Hepatic stellate cell (primary cell): ENCODE data around the gene ERC2.

ENCODE experiments used
- DNase-seq: peaks from one replicate; pipeline ENCODE4 v3.0.0; 2011; ENCODE audit warnings: low spot score

ERC2 gene

DNA sequence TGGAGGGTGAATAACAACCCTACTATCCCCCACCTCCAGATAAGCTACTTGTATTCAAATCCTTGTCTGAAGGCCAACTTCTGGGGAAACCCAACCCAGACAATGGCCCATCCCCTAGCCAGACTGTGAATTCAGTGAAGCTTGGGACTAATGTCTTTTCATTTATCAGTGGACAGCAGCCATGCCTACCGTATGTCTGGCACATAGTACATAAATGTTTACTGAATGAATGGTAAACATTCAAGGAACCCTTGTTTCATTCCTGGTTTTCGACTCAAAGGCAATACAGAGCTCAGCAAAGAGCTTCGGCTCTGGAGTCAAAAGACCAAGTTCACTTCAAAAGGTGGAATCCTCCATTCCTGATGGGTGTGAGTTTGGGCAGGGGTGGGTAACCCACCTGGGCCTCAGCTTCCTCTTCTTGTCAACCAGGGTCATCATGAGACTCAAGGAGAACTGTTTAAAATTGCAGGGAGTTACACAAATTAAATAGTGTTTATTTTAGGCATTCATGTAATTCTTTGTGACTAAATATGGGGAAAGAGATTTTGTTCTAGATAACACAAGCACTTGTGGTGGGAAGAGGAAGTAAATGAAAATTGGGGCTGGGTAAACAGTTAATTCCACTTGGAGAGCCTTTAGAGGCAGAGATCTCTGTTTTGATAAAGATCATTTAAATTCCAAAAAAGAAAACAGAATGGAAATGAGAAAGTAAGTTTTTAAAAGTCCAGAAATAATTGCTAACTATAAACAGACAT is 677.5 kb downstream of the ERC2 start:
- no peak for DNase-seq

DNA sequence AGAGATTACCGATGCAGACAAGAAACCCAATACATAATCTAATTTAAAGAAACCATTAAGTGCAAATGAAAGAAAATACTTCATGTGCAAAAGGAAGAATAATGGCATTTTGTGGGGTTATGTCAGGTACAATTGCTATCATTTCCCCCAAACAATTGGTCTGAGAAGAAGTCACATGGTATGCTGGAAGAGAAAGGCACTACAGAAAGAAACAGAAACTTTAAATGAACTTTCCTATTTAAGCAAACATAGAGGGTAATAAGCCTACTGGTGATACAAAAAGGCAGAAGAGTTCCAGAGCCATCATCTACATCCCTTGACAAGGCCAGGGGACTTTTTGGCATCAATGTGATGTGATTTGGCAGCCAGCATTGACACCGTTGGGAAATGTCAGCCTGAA is 678.8 kb downstream of the ERC2 start:
- DNase-seq = no peak

DNA sequence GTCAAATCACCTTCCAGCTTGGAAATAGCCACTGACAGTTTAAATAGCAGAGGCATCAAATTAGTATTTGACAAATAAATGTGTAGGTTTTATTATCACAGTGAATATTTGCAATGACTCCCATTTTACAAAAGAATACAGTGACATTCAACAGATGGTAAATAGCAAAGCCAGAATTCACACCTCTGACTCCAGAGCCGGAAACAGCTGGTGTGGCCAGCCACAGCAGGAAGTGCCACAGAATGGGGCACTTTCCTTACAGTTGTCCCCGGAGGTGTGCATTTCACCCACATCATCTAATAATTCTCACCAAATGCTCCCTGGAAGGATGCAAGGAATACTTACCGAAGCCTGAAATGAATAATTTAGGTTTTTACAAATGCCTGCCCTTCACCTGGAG is 685.5 kb downstream of the ERC2 start:
- DNase-seq = no peak

DNA sequence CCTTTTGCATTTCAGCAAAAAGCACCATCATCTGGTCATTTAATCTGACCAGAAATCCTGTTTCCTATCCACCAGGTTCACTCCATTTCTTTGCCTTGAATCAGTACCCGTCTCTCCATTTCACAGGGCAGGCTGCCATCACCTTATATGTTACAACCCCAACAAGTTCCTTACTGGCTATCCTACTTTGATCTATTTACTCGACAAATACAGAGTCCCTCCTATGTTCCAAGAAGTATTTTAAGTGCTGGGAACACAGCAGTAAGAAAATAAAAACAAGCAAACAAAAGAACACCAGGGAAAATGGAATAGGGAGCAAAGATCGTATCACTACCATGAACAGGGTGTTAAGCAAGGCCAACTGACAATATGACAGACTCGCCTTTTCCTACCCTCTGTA is 685.9 kb downstream of the ERC2 start:
- no peak for DNase-seq

DNA sequence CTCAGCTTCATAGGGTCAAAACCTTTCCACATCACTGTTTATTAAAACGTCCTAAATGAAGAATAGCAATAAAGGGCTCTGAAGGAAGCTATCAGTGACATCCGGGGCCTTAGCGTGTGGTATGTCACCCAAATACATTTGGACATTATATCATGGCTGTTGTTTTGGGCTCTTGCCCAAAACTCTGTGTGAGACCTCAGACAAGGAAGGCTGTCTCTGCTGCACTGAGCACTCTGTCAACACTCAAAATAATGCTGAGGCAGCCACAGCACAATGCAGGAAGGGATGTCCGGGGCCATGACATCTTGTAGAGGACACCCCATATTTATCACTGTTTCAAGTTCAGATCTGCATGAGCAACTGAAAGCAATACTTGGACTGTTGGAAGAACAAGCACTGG is 687.4 kb downstream of the ERC2 start:
- DNase-seq = no peak

DNA sequence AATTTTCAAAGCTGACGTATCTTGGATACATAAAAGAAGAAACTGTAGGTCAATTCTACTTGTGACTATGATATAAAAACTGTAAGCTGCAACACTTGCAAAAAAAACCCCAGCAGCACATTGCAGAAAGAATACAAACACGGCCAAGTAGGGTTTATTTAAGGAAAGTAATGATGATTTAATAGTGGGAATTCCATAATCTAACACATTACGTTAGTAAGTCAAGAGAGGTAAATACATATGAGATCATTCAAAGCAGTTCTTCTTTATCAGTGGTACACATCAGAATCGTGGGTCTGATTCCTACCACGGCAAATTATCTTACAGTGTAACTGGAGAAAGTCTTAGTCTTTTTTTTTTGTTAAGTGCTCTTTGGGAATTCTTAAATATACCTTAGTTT is 688.7 kb downstream of the ERC2 start:
- no peak for DNase-seq

DNA sequence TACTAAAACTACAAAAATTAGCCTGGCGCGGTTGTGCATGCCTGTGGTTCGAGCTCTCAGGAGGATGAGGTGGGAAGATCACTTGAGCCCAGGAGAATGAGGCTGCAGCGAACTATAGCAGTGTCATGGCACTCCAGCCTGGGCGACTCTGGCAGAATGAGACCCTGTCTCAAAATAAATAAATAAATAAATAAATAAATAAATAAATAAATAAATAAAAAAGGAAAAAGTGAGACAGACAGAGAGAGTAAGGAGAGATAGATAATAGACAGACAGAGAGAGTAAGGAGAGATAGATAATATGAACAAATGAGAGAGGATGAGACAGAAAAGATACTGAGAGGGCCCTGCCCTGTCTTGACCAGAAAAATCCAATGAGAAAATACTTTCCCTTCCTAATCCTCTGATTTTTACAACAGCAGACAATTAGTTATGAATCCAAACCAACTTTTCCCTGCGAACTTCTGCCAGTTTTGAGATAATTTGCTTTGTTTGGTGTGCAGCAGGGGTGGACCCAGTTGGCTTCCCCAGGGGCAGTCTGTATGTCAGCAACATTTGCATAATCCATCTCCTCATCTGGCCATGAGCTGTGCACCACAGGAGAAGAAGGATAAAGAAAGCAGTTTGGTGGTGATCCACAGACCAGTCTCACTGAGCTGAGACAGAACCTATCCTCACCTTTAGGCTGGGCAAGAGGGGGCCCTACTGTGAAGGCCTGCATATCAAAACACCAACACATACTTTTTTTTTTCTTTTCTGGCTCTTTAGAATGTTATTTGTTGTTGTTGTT is 692.7 kb downstream of the ERC2 start:
- DNase-seq = no peak

DNA sequence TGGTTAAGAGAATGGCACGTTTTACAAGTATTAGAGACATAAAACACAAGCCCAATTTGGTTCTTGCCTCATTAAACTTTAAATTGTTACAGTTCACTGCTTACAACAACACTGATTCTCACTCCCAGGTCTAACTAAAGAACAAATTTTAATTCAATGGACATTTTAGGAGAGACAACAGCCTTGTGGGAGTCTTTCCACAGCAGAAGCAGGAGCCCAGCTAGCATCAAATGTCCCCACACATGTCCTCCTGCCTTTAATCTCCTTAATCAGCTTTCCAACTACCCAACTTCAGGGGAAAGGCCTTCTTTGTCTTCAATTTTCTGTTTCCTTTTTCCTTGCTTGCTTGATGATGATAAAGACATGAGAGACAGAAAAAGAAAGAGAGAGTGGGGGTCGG is 693.4 kb downstream of the ERC2 start:
- DNase-seq = no peak

DNA sequence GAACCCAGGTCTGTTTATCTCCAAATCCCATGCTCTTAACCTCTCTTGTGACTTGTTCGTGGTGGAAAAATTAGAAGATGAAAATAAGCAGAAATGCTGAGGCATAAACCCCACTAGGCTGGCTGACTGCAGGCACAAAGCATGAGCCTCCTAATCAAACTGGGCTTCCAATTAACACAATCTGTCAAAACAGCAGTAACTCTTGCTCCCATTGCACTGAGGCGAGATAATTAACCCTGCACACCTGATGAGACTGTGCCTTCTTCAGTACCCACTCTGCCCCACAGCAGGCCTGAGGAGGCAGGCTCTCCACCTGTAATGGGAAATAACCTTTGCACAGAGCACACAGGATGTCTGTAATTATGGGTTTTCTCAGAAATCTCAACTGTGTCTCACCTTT is 696.8 kb downstream of the ERC2 start:
- DNase-seq = no peak

DNA sequence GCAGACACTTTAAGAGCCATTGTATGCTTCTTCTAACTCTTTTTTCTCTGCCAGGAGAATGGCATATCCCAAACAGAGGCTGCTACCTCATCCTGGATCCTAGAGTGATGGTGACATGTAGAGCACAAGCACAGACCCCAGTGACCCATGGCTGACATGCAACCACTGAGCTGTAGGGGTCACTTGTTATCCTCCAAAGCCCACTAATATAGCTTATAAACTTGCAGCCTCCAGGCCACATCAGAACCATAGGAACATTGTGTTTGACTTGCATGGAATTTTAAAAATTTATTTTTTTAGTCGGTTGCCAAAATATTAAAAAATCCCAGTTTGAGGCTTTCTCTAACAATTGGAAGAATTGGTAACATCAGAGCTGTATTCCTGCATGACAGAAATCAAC is 698.2 kb downstream of the ERC2 start:
- DNase-seq = no peak

DNA sequence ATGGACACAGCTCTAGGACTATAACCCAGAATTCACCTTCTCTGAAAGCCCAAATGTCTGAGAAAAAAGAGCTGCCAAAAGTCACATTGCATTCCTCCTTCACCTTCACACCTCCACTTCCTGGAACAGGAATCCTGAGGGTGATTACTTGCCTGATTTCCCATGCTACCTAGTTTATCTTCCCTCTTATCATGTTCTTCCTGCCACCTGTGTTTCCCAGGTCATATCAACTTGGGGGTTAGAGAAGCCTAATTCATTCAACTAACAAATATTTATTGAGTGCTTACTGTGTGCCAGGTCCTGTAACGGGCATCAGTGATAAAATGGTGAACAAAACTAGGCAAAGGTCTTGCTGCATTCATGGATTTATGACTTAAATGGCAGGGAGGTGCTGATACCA is 701.5 kb downstream of the ERC2 start:
- no peak for DNase-seq

DNA sequence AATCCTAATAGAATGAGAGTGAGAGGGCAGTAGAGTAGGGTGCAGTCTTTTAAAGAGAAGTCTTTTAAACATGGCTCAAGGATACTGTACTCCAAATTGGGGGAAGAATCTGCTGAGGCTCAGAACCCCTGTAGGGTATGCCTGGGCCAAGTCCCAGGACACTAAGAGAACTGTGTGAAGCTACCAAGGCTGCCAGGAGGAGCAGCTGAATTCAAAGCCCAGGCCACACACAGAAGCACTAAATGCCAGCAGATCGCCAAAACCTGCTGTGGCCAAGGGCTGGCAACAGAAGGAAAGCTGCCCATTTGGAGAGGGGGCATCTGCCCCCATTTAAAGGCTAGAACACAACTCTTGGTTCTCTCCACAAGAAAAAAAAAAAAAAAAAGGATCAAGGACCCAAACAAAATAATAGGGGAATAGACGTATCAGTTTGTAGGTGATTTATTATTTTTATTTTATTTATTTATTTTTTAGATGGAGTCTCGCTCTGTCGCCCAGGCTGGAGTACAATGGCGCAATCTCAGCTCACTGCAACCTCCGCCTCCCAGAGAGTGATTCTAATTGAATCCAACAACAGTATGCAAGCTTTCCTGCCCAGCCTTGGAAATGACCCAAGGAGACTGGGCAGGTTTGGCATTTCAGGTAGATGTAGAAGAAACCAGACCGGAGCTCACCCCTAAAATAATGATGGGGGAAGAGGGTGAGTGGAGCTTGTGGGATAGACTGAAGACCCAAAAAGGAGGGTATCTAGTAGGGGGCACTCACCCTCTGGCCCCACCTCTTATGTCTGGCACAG is 702.2 kb downstream of the ERC2 start:
- DNase-seq = no peak

DNA sequence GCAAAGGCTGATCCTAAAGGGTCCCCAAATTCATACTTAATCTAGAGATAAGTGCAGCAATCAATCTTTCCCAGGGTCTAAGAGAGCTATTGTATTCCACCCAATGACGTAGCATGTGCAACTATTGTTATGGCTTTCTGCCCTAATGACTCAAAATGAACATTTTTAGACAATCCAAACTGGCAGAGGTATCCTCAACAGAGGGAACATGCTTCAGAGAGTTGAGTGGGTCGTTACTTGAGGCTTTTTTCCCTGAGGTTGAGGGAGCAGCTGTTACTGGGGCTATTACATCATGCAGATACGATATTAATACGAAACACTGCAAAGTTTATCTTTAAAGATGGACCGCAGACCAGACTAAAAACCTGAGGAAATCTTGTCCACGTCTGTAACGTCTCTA is 702.9 kb downstream of the ERC2 start:
- no peak for DNase-seq

DNA sequence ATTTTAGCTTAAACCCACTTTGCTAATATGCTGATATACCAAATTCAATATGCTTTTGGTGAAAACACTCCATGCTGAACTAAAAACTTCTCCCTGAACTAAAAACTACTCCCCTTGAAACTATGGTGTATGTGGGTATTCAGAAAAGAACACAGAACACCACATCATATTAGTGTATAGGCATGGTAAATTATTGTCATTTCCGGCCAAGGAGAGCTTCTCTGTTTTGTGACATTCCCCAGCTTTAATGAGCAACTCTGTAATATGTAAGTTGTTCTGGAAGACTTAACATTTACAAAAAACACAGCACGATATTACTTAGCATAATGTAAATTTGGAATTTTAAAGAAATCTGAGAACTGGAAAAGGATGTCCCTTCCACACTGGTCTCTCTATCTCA is 711.3 kb downstream of the ERC2 start:
- no peak for DNase-seq

DNA sequence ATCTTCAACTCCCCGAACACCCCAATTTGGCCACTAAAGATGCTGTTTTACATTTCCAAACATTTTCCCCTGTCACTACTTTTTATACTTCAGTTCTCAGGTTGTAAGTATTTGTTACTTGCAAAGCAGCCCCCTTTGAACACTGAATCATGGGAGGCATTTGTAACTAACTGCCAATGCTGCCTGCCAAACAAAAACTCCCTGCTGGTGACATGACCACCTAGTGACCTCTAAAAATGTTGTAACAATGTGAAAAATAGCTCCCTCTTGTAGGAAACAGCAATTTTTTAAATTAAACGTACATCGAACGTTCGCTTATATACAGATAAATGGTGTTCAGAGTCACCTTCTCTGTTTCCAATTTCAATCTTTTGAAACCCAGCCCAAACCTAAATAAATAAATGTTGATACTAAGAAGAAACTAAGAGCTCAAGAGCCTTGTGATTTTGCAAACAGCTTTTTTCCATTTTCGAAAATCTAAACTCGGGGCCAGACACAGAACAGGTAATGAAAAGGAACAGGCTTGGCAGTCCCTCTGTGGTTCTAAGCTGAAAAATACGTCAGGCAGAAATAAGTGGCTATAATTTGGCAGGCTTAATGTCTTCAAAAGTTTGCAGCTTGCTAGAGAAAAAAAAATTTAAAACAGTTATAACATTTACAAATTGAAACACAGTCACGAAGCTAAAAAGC is 712.6 kb downstream of the ERC2 start:
- DNase-seq = no peak

DNA sequence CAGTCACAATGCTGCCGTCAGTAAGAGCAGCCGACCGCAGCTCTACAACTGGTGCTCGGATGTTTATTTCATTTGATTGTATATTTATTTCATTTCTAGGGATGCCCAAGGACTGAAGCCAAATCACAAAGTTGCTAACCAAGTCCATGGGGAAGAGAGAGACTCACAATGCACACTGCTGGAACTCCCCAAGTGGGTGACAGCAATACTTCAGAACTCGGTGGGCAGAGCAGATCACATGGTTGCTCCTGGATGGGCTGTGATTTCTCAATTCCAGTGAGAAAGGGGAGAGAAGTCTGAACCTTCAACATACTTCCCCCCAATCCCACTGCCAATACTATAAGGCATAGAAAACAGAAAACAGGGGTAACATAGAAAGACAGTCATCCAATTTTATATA is 715.4 kb downstream of the ERC2 start:
- DNase-seq = no peak

DNA sequence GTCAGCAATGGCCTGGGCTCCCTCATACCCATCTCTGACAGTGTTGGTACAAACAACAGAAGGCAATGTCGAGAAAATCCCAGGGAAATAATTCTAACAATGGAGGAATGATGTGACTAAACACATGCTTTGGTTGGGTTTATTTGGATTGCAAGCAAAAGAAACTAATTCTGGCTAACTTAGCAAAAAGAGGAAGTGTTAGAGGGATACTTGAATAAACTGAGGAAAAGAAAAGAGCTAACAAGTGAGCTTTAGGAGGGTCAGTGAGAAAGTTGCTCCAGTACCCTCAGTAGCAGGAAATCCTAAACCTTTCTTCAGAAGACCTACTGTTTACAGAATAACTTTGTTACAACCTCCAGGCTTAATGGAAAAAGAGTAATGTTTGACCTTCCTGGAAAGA is 716.5 kb downstream of the ERC2 start:
- no peak for DNase-seq

DNA sequence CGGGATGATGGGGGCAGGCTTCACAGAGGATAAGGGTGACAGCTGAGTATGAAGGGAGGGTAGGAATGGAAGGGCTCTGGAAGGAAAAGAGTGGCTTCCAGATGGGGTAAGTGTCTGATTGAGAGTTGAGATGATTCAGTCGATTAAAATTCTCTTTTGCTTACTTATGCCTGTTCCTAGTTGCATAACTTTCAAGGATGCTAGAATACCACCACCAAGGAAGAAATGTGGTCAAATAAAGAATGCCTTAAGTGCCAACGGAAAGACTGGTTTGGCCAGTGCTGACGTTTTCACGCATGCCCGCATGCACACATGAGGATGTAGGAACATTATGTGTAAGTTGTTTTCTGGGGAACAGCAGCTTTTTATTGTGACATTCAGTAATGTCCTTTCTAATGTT is 717.7 kb downstream of the ERC2 start:
- DNase-seq = peak; percentile 38

DNA sequence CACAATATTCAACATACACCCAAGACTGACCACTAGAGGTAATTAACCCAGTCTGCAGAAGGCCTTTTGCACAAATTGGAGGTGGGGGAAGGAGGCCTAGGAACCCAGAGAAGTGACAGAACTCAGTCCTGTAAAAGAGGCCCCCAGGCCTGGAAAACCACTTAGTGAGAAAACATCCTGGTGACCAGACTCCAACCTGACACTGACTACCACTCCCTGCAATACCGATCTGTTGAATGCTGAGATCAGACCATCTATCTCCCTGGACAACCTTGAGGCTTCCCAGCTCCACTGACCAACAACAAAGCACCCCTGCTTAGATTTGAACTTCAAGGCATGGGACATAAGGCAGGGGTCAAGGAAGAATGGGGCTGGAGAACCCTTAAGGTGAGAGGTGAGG is 719.2 kb downstream of the ERC2 start:
- DNase-seq = no peak

DNA sequence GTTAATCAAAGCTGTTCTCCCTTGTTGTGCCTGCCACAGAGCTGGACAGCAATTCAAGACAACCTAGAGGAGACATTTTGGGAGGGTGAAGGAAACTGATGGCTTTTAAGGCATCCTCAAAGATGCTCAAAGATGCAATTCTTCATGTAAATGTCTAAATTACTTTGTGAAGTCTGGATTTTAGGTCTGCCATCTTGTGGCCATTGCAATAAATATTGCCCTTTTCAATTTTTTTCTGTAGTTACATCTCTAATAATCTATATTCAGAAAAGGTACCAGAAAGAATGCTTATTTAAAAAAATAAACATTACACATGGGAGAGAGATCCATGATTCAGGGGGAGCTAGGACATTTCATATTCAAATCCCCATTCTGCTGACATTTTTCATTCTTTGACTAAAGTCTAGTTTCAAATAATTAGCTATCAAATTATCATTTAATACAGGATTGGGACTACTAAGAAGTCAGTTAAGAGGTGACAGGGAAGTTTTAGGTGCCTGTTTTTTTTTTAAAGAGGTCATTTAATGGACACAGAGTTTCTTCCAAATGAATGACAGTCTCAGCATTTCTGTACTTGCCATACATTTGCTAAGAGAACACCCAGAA is 721.4 kb downstream of the ERC2 start:
- no peak for DNase-seq

DNA sequence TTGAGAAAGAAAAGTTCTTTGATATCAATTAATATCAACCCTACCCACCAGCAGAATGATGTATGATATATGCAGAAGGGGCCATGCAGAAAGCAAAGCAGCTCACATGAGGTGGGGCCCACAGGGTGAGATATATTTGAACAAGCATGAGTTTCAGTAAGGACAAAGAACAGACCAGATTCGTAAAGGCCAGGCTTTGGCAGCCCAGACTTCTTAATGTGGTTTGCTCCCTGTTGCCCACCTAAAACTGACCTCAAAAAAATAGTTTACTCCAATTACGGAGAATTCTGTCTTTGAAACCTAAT is 725.5 kb downstream of the ERC2 start:
- DNase-seq = no peak
